ENCODE measurements around the gene FBLN7.

DNA sequence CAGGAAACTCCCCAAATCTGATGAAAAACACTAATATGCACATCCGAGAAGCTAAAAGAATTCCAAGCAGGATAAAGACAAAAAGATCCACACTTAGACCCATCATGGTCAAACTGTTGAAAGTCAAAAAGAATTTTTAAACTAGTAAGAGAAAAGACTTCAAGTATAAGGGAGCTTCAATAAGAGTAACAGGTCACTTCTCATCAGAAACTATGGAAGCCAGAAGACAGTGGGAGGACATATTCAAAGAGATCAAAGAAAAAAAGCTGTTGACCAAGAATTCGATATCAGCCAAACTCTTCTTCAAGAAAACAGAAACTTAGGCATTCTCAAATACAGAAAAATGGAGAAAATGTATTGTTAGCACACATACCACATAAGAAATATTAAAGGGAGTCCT is 66.2 kb downstream of the FBLN7 start:
- TF ChIP-seq, protein P1, sequence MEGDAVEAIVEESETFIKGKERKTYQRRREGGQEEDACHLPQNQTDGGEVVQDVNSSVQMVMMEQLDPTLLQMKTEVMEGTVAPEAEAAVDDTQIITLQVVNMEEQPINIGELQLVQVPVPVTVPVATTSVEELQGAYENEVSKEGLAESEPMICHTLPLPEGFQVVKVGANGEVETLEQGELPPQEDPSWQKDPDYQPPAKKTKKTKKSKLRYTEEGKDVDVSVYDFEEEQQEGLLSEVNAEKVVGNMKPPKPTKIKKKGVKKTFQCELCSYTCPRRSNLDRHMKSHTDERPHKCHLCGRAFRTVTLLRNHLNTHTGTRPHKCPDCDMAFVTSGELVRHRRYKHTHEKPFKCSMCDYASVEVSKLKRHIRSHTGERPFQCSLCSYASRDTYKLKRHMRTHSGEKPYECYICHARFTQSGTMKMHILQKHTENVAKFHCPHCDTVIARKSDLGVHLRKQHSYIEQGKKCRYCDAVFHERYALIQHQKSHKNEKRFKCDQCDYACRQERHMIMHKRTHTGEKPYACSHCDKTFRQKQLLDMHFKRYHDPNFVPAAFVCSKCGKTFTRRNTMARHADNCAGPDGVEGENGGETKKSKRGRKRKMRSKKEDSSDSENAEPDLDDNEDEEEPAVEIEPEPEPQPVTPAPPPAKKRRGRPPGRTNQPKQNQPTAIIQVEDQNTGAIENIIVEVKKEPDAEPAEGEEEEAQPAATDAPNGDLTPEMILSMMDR (IDR thresholded peaks at IDR 0.05) = no peak
- no peak for TF ChIP-seq EP300 (IDR thresholded peaks at IDR 0.05)

Measured in suprapubic skin (tissue), 3 donors.